UCSD-AML1 (cell line): ENCODE measurements around the gene SQSTM1.

Experiments used
- DNase-seq: peaks from one replicate; lab custom pipeline; 2025; ENCODE audit not compliant: unreplicated experiment; lab: John Stamatoyannopoulos, UW

Gene SQSTM1

DNA sequence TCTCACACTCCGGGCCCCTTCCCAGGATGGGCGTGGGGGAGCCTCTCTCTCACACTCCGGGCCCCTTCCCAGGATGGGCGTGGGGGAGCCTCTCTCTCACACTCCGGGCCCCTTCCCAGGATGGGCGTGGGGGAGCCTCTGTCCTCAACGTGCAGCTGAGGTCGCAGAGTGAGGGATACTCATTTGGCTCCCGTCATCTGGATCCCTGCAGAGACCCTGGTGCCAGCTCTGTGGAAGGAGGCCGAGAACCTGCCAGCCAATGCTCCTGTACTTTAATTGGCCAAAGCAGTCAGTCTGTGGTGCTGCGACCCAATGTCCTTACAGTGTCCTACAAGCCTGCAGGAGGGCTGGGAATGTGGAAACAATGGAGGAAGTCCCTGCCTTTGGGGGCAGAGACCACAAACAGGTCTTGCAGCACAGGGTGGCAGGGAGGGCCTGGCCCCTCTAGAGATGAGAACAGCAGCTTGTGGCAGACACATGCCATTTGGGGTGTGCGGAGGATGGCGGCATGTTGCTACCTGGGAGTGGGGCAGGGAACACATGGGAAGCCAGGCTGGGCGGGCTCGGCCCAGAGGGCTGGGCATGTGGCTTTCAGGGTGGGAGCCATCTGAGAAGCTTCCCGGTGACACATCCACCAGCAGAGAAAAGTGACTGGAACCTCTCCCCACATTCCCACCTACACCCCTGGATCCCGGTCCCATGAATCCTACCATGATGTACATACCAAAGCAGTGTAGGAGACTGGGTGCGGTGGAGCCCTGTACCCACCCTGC lies 51.5 kb downstream of the SQSTM1 start:
- DNase-seq, result no peak

- DNase-seq, result no peak
These were observed 52.3 kb downstream of the SQSTM1 start for GRCh38 chr5:179872828-179873575.

- DNase-seq, result no peak
These were observed 52.9 kb downstream of the SQSTM1 start for GRCh38 chr5:179873588-179874110.

DNA sequence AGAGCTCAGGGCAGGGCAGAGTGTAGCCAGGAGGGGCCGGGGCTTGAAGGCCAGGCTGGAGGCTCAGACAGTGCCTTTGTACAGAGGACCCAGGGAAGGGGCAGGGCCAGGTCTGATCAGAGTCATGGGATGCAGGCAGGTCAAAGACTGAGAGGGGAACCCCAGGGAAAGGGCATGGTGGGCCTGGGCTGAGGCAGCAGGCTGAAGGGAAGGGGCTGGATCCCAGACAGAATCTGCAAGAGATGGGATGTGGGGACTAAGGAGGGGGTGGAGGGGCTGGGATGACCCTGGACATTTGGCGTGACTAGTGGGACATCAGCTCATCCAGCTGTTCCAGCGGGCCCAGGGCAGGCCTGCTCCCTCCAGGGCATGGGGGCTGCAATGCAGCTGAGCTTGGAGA lies 53.4 kb downstream of the SQSTM1 start:
- DNase-seq, result no peak

DNA sequence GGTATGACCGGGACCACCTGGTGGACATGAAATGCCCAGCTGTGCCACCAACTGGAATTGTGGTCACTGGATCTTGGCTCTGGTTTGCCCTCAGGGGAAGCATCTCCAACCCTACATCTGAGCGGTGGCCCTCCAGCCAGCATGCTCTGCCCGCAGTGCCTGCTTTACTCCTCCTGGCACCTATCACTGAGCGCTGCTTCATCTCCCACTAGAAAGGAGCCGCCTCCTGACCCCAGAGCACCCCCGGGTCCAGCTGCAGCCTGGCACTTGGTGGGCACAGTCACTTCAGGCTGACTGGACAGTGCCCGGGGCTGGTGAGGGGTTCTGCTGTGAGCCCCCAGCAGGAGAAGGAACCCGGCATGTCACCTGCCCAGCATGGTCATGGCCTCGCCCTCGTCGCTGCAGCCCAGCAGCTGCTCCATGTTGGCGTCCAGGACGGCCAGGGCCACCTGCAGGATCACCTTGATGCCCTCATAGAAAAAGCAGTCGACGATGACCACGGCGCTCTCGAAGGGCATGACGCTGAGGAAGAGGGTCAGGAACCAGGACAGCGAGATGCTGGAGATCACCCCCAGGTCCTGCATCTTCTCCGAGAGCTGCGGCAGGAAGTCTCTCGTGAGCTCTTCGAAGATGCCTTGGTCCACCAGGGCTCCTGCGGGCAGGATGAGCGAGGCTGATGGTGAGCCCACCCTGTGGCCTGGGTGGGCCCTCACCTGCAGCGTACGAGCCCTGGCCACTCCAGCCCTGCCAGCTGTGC lies 54.0 kb downstream of the SQSTM1 start:
- DNase-seq, result no peak

GRCh38 chr5:179875741-179876609 lies 55.3 kb downstream of the SQSTM1 start:
- no peak for DNase-seq

- no peak for DNase-seq
These were observed 55.9 kb downstream of the SQSTM1 start for GRCh38 chr5:179876610-179876952.

GRCh38 chr5:179878222-179879002 lies 57.7 kb downstream of the SQSTM1 start:
- no peak for DNase-seq

DNA sequence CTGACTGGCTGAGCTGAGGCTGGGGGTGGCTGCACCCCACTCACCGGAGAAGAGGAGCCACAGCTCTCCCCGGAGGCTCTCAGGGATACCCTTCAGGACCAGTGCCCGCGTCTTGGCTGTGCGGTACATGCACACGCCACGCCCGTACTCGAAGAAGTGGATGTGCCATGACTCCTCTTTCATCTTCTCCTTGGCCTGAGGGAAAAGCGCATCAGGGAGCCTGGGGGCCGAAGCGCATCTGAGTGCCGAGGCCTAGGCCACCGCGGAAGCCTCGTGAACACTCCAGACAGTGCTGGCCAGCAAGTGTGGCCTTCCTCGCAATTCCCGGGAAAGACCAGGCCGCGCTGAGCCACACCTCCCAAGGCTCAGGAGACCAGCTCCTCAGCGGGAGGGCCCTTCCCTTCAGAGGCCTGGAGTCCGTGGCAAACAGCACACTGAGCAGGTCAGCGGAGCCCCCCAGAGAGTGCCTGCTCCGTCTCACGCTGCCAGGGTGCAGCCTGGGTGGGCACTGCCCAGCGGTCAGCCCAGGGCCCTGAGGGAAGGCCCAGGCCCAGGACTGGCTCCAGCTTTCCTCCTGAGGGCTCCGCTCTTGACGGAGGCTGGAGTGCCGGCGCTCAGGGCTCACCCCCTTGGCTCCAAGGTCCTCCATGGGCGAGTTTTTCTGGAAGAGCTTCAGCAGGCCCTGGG lies 58.4 kb downstream of the SQSTM1 start:
- no peak for DNase-seq

DNA sequence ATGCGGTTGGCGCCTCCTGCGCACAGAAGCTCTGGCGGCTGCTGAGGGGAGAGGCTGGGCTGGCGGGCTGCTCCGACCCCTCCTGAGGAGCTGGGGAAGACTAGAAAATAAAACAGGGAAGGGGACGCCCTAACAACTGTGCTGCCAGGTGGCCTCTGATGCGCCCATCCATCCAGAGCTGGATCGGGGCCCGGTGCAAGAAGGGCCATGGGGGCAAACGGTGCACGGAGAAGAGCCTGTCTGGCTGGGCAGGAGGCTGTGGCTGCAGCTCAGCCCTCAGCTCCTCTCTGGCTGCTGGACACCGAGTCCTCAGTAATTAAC lies 58.9 kb downstream of the SQSTM1 start:
- DNase-seq, result no peak

- no peak for DNase-seq
These were observed 59.5 kb downstream of the SQSTM1 start for GRCh38 chr5:179880066-179880650.

- DNase-seq, result no peak
These were observed 60.3 kb downstream of the SQSTM1 start for GRCh38 chr5:179880848-179881590.

GRCh38 chr5:179882338-179882737 lies 61.6 kb downstream of the SQSTM1 start:
- DNase-seq, result no peak

DNA sequence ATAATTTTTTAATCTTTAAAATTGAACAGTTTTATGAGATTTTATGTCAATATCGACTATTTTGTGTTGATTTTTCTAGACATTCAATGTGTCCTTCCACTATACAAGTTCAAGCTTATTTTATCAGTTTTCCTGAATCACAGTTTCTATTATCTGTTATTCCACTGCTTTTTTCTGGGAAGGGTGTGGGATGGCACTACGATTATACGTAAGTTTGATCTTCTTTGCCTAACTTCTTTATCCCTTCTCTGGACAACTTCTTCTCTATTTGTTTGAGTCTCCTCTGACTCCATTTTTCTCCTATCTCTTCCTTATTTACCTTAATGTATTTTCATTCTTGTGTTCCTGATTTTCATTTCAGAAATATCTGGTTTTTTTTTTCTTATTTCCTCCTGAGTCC lies 62.5 kb downstream of the SQSTM1 start:
- no peak for DNase-seq

DNA sequence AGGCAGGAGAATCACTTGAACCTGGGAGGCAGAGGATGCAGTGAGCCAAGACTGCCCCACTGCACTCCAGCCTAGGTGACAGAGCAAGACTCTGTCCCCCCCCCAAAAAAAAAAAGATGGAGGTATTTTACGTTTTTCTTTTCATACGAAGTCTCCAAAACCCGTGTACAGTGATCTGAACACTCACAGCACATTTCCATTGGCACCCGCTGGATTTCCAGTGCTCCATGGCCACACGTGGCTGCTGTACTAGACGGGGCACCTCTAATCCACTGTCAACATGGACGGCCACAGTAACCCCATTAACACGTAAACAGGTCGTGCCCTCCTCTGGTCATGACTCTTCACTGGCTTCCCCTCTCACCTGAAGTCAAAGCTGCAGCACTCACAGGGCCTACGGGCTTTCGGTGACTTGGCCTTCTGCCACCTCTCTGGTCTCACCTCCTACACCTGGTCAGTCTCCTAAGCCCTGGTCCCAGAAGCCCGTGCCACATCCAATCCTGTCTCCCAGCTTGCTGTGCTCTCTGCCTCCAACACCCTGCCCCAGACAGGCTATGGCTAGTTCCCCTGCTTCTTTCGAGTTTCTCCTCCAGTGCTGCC lies 64.9 kb downstream of the SQSTM1 start:
- no peak for DNase-seq

- no peak for DNase-seq
These were observed 65.6 kb downstream of the SQSTM1 start for GRCh38 chr5:179886190-179886911.

GRCh38 chr5:179887095-179887494 lies 66.4 kb downstream of the SQSTM1 start:
- no peak for DNase-seq
